SK-MEL-5 (cell line): ENCODE data around the gene CPVL. TPM values are rescaled to one million over a fixed set of nuclear protein-coding genes. Genes with fewer than 3 reads are reported as not detected.

Experiments
- DNase-seq: peaks from one replicate; pipeline ENCODE4 v3.0.0-alpha.2; 2016; ENCODE audit warnings: low read depth, low spot score
- in situ Hi-C: cut with HindIII; loops from 2 replicates; pipeline ENCODE4 v1.10.0; 2016; ENCODE audit warnings: low sequenced_read_pairs, high pct_unique_total_duplicates, low pct_unique_long_range_greater_than_20kb
- total RNA-seq: library from RNA; depleted of rRNA; stranded (reverse); fragments of >200 nt; shearing (Covaris generic); gene quantifications from 2 replicates; pipeline ENCODE4 v1.2.3, GENCODE V29; 2014

CPVL gene
- total RNA-seq, 1 experiment from 2014 or later = 497 TPM

GRCh38 chr7:29080803-29081202 is 65.5 kb downstream of the CPVL start:
- in situ Hi-C loops = no loop called here
- no peak for DNase-seq

GRCh38 chr7:29078311-29079260 is 67.8 kb downstream of the CPVL start:
- peak; percentile 76 for DNase-seq
- in situ Hi-C loops = no loop called here

DNA sequence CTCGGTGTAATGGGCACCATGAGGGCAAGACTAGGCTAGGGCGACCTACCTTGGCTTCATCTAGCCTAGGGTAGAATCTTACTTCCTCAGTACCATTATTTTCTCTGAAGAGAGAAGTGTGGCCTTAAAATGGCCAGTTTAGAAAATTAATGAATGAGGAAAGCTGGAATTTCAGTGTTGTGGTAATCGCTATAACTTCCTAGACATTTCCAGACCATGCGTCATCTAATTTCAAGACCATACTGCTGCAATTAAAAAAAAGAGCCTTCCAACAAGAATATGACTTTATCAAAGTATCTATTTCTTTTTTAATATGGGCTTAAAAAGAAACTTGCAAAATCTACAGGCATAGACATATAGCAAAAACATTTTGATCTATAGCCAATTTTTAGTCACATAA is 68.5 kb downstream of the CPVL start:
- in situ Hi-C loops = no loop called here
- DNase-seq = no peak

DNA sequence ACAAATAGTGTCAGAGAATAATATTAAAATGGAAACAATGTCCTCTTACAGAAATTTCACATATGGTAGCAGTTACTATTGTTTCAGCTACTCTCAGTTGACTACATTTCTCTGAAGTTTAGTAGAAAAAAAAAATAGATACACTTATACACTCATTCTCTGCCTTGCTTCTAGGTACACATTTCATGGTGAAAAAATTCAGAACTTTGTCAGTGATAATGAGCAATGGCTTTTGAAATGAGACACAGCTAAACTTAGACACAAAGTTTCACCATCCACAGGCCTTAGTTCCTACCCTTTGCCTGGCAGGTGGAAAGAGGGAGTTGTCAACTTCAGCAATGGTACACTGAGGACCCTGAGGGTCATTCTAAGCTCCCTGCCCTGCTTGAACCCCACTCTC is 69.2 kb downstream of the CPVL start:
- DNase-seq = no peak
- in situ Hi-C loops = no loop called here

DNA sequence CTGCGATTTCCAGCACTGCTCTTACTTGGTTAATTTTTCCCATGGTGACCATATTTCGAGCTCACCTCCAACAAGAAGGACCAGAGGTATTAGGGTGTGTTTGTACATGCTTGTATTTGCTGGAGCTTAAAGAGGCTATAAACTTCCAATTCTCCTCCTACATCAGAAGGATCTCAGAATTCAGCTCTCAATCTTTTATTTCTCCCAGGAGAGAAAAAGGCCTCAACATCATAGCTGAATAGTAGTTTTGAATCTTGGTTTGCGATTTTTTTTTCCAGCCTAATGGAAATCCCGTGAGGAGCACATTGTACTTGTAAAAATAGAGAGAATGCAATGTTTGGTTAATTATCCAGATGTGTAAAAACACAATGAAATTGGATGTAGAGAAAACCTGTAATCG is 69.7 kb downstream of the CPVL start:
- no peak for DNase-seq
- in situ Hi-C loops = no loop called here

DNA sequence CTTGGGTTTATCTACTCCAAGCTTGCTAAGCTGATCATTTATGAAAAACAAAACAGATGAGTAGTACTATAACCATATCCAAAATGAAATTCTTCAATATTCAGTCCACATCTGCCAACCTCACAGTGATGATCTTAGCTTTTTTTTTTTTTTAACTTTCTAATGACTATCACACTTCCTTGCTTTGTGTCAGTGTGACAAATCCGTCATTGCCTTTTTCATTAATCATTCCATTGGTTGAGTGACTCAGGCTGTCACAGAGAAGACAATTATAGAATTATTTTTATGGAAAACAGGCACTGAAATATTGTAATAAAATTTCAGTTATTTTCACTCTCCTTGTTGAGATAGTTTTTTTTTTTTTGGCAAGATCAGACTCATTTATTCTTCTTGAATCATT is 70.7 kb downstream of the CPVL start:
- in situ Hi-C loops = no loop called here
- no peak for DNase-seq

DNA sequence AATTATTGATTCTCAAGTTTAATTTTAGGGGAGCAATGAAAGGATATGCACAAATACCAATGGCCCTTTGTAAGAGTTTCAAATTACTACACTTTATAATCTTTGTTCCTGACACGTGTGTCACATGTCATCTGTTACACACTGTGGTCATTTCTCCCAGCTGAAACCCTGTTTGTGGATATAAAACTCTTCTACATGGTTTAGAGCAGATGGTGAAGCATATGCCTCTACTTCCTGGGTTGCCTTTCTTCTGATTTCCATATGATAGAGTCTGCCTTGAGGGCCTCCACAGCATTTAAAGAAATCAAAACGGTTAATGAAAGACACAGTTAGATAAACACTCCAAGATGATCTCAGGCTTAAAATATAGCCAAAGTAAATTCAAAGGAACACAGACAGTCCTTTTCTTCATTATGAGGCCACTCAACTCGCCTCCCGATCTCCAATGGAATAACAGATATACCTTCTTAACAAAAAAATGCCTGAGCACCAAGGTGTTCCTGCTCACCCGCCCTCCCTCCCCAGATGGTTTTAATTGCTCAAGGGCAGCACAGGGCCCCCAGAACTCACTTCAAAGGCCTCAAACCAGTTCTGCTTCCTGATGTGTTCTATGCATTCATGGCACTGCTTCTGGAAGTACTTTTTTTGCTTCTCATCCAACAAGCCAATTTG is 75.0 kb downstream of the CPVL start:
- in situ Hi-C loops = no loop called here
- DNase-seq = no peak

DNA sequence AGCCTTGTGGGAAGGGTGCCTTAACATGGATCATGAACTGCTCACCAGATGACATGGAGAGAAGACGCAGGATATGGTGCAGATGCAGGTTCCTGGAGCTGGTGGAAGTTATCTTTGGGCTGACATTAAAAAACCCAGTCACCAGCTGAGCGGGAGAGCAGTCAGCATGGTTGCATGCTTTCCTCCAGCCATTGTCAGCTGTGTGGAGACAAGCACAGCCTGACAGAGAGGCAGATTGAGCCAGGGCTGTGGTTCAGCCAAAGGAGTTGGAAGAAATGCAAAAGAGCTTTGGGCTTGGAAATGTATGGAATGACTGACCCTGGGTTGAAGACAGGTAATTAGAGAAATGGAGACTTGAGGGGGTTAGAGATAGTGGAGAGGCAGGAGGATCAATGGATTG is 79.7 kb downstream of the CPVL start:
- in situ Hi-C loops = no loop called here
- DNase-seq = no peak

DNA sequence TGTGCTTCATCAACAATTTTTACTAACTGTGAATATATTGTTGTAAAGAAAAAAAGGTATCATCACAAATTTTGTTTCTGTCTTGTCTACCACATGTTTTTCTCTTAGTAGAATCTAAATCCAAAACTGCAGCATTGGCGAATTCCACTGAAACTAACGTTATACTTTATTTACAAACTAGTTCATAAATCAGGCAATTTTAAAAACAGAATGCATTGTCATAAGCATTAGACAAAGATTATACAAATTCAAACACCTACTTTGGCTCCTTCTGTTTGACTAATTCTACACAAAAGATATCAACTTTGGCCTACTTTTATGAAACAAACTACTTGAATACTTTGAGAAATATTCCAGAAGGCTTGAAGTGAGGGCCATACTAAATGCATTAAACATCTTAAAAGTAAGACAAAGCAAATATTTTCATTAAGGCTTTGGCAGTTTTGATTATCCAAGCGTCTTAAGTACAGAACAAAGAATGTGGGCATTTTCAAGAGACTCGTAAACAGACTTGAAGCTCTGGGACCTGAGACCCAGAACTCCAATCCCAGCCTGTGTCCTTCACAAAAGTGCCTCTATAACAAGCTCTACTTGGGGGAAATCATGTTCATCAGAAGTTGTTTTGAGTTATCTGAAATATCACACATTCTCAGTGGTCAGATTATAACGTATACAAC is 81.0 kb downstream of the CPVL start:
- DNase-seq = no peak
- in situ Hi-C loops = no loop called here

DNA sequence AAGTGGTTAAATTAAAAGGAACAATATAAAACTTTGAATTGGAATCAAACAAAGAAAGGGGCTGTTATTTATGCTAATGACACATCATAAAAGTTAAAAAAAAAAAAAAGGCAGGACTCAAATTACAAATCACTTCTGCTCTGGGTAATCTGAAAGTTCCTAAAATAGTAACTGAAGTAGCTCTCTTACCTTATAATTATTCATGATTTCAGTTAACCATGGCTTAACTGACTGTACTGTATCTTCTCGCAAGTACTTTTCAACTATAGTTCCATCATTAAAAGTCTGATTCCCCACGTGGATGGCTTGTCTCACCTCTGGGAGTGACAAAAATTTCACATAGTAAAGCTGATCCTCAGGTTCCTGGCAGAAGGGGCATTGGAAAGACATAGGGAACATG is 82.5 kb downstream of the CPVL start:
- in situ Hi-C loops = no loop called here
- no peak for DNase-seq

- in situ Hi-C loops = no loop called here
- DNase-seq = no peak
These were observed 83.1 kb downstream of the CPVL start for GRCh38 chr7:29063236-29063635.

GRCh38 chr7:29053105-29053872 is 93.0 kb downstream of the CPVL start:
- in situ Hi-C loops = no loop called here
- DNase-seq = no peak

DNA sequence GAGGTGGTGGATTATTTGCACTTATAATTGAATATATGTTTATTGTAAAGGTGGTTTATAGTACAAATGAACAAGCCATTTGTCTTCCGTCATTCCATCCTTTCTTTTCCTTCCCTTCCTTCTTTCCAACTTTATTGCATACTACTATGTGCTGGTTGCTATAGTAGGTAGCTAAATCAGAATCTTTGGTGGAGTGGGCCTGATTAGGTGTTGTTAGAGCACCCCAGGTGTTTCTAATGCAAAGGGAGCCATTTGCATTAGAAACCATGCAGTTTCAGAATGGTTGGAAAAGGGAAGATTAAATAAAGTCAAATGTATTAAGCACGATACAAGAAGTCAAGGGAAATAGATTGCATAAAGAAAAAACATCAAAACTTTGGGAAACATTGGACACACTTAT is 99.4 kb downstream of the CPVL start:
- no peak for DNase-seq
- in situ Hi-C loops = no loop called here

GRCh38 chr7:29045258-29046086 is 100.9 kb downstream of the CPVL start:
- in situ Hi-C loops = no loop called here
- no peak for DNase-seq

DNA sequence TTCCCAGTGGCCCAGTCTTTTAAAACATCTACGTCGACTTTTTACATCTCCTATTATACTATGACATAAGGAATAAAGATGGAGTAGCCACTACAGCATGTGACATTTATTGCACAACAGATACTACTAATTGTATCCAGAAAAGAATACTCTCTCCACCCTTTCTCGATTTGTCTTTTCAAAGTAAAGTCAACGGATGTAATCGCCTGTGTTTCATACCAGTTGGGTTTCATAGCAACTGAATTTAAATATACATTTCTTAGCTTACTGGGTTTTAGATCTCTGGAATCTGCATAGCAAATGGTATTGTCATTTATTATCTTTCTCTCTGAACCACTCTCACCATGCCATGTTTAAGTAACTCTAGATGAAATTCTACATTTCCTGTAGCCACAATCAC is 101.8 kb downstream of the CPVL start:
- DNase-seq = no peak
- in situ Hi-C loops = no loop called here

DNA sequence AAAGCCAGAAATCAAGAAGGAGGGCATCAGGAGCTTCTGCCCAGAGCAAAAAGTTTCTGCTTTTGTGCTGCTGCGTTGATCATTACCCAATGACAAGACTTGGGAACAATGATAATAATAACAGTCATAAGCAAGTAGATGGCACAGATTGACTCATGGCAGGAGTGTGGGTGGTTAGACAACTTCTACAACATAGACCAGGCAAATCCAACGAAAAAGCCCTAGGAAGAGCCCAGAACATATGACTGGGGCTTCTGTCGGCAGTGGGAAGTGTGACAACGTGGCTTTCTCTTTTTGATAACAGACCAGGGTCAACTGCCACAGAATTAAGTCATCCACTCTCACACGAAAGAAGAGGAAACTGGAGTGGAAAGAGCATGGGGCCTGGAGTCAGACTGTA is 102.8 kb downstream of the CPVL start:
- in situ Hi-C loops = no loop called here
- no peak for DNase-seq

DNA sequence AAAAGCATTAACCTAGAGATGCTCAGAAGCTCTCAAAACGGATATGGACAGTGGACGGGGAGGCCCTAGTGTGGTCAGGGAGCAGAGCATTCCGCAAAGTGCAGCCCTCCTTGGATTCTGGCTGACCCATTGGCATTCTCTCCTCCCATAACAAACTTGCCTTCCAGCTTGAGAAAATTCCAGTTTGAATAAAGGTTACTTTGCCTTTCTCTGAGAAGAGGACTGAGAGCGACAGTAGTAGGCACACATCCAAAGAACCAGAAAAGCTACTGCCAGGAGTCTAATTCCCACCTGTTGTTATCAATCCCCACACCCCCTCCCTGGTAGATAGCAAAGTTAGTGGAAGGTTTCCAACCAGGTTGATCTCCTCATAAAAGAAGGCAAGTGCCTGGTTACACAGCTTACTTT is 103.5 kb downstream of the CPVL start:
- in situ Hi-C loops = no loop called here
- DNase-seq = no peak
